ENCODE data around the gene IPO4. TPM values are rescaled to one million over a fixed set of nuclear protein-coding genes. Genes with fewer than 3 reads are reported as not detected.

Gene IPO4
- total RNA-seq, 1 experiment from 2014 or later, result 102 TPM

- CTCF ChIA-PET, result no interaction called here
- peaks cover 29 to 46% of the 10 kb centered on the region in 2 experiments for H3K36me3 ChIP-seq (ENCODE audit: control insufficient read depth in 1 of 2, insufficient read depth in 2 of 2, low read length in 2 of 2)
- POLR2A ChIA-PET, result interaction anchor here (1.2 kb wide), 1 partner anchor 10 kb away, joined by 4 read pairs; no protein-coding TSS in a partner anchor
- intact Hi-C loops (cut with micrococcal nuclease), result no loop called here
- no peak for TF ChIP-seq SP1 (IDR thresholded peaks at IDR 0.05; ENCODE audit: low read depth)
- TF ChIP-seq TCF7L2 (IDR thresholded peaks at IDR 0.05; ENCODE audit: borderline replicate concordance, extremely low read depth, insufficient read depth, insufficient read length), result no peak
- no peak for TF ChIP-seq EGR1 (IDR thresholded peaks at IDR 0.05; ENCODE audit: low read depth)
- TF ChIP-seq ZBTB33 (IDR thresholded peaks at IDR 0.05; ENCODE audit: extremely low read depth, insufficient replicate concordance, low read length), result no peak
- no peak for TF ChIP-seq SIN3A (IDR thresholded peaks at IDR 0.05; ENCODE audit: low read depth)
- TF ChIP-seq FOSL1 (IDR thresholded peaks at IDR 0.05; ENCODE audit: low read depth), result no peak
- no peak for TF ChIP-seq CTCF (IDR thresholded peaks at IDR 0.05 in 2 of 3, conservative IDR thresholded peaks at IDR 0.05 in 1 of 3; ENCODE audit: borderline replicate concordance in 1 of 3, insufficient read depth in 1 of 3, low read depth in 2 of 3, low read length in 2 of 3)
- no peak for TF ChIP-seq CBX3 (IDR thresholded peaks at IDR 0.05; ENCODE audit: low read depth)
- TF ChIP-seq CEBPB (IDR thresholded peaks at IDR 0.05; ENCODE audit: low read depth), result no peak
- TF ChIP-seq SRF (IDR thresholded peaks at IDR 0.05; ENCODE audit: low read depth), result no peak
- no peak for TF ChIP-seq POLR2AphosphoS5 (IDR thresholded peaks at IDR 0.05; ENCODE audit: low read depth, low read length)
- no peak for TF ChIP-seq YY1 (IDR thresholded peaks at IDR 0.05; ENCODE audit: extremely low read depth, insufficient replicate concordance, low read depth, low read length)
- TF ChIP-seq ZFX (IDR thresholded peaks at IDR 0.05), result no peak
- TF ChIP-seq POLR2A (IDR thresholded peaks at IDR 0.05; ENCODE audit: borderline replicate concordance, extremely low read depth, insufficient read depth, insufficient read length), result no peak
- TF ChIP-seq EZH2 (IDR thresholded peaks at IDR 0.05), result no peak
- no peak for TF ChIP-seq RAD21 (IDR thresholded peaks at IDR 0.05; ENCODE audit: low read depth)
- TF ChIP-seq ELF1 (IDR thresholded peaks at IDR 0.05; ENCODE audit: borderline replicate concordance, low read depth), result no peak
- TF ChIP-seq JUND (IDR thresholded peaks at IDR 0.05), result no peak
- no peak overlapping the region for H3K4me3 ChIP-seq (replicated peaks in 1 of 2; ENCODE audit: low read depth in 1 of 2, low read length in 2 of 2)
- H2AFZ ChIP-seq (ENCODE audit: low read depth, low read length, poor library complexity, severe bottlenecking), result no peak overlapping the region
- H3K27ac ChIP-seq (ENCODE audit: low read depth, low read length), result no peak overlapping the region
- no peak overlapping the region for H3K9ac ChIP-seq (ENCODE audit: low read length)
- no peak overlapping the region for H3K4me2 ChIP-seq (ENCODE audit: low read length)
- DNase-seq (ENCODE audit: low read depth, low spot score) (no peak), ATAC-seq (no peak)
- no peaks in the 10 kb centered on the region for H3K9me2 ChIP-seq (ENCODE audit: insufficient read depth)
- BruUV-seq (replicated peaks), result no TSS peak
- H4K20me1 ChIP-seq (ENCODE audit: insufficient read depth), result no peaks in the 10 kb centered on the region
- no peaks in the 10 kb centered on the region for H3K9me3 ChIP-seq (ENCODE audit: control insufficient read depth in 1 of 2, insufficient read depth in 1 of 2, low read depth in 1 of 2, low read length in 2 of 2)
- peaks cover 10 to 18% of the 10 kb centered on the region in 2 experiments for H3K4me1 ChIP-seq (ENCODE audit: control insufficient read depth in 1 of 2, insufficient read depth in 2 of 2, low read length in 2 of 2)
- H3K79me2 ChIP-seq (ENCODE audit: insufficient read depth, low read length), result peaks cover 2% of the 10 kb centered on the region; the same call in 1 of the 2 replicates
- H3K27me3 ChIP-seq (ENCODE audit: insufficient read depth, low read length), result no peaks in the 10 kb centered on the region
- RAD21 ChIA-PET (ENCODE audit: low non-redundant PET in 1 of 2, low total read pairs in 2 of 2, uncharacterized antibody in 2 of 2, unreplicated experiment in 2 of 2), result no interaction called here
Measured at GRCh38 chr14:24156840-24157239, 31.8 kb downstream of the IPO4 start.
